PFSK-1 (cell line): ENCODE results near the gene RNF175.

Source experiments
- POLR2AphosphoS5 ChIP-seq: IDR thresholded peaks from 2 replicates; pipeline ENCODE4 v1.6.1; 2012; ENCODE audit warnings: low read depth, mild to moderate bottlenecking, control low read depth, low read length, moderate library complexity
- REST ChIP-seq, 2 experiments: IDR thresholded peaks; 2 replicates each; pipeline versions ENCODE4 v1.6.1 to v1.8.0; 2011 to 2012; ENCODE audit warnings: low read depth in 2 of 2, low read length in 2 of 2, control low read depth in 1 of 2, inconsistent platforms in 1 of 2, mild to moderate bottlenecking in 1 of 2, moderate library complexity in 1 of 2; ENCODE audit not compliant: insufficient read depth in 1 of 2
- SIN3A ChIP-seq: IDR thresholded peaks from 2 replicates; pipeline ENCODE4 v1.6.1; 2012; ENCODE audit warnings: mild to moderate bottlenecking, low read length, moderate library complexity, borderline replicate concordance; ENCODE audit not compliant: insufficient read depth

- no peak for TF ChIP-seq POLR2AphosphoS5
- no peak for TF ChIP-seq SIN3A
- no peak for TF ChIP-seq REST (IDR thresholded peaks at IDR 0.05; ENCODE audit: insufficient read depth in 1 of 2, low read depth in 2 of 2, low read length in 2 of 2)
Observed at GRCh38 chr4:153661908-153662307, 97.9 kb downstream of the RNF175 start.
